Esophagus (tissue), 2 donors: ENCODE measurements around the gene FBXO36. TPM values are rescaled to one million over a fixed set of nuclear protein-coding genes. Genes with fewer than 3 reads are reported as not detected.
"Not testable (repeated sequence)": the region's sequence is repeated elsewhere in the genome, so short reads cannot be mapped to it uniquely, and the experiment has no call there.

ENCODE experiments used
- H3K27ac ChIP-seq, 2 donors: one replicate each; pipeline ENCODE4 v1.5.1; 2013; ENCODE audit warnings: low read depth in 2 of 2, mild to moderate bottlenecking in 2 of 2, inconsistent platforms in 1 of 2, low read length in 1 of 2, moderate library complexity in 1 of 2
- H3K27me3 ChIP-seq, 2 donors: one replicate each; pipeline ENCODE4 v1.6.1; 2013; ENCODE audit warnings: low read length in 2 of 2, control low read depth in 1 of 2, mild to moderate bottlenecking in 1 of 2; ENCODE audit not compliant: insufficient read depth in 2 of 2, control insufficient read depth in 1 of 2
- H3K36me3 ChIP-seq, 2 donors: one replicate each; pipeline ENCODE4 v1.6.1; 2013; ENCODE audit warnings: low read length in 1 of 2; ENCODE audit not compliant: control insufficient read depth in 2 of 2, insufficient read depth in 2 of 2
- H3K4me1 ChIP-seq, 2 donors: one replicate each; pipeline ENCODE4 v1.6.1; 2013; ENCODE audit warnings: low read length in 1 of 2; ENCODE audit not compliant: control insufficient read depth in 2 of 2, insufficient read depth in 2 of 2
- H3K4me3 ChIP-seq, 2 donors: one replicate each; pipeline ENCODE4 v1.5.1; 2013; ENCODE audit warnings: low read length in 2 of 2, mild to moderate bottlenecking in 2 of 2, low read depth in 1 of 2, moderate library complexity in 1 of 2
- H3K9me3 ChIP-seq, 2 donors: one replicate each; pipeline ENCODE4 v1.6.1; 2013; ENCODE audit warnings: mild to moderate bottlenecking in 2 of 2, low read depth in 1 of 2, low read length in 1 of 2, moderate library complexity in 1 of 2; ENCODE audit not compliant: control insufficient read depth in 2 of 2, insufficient read depth in 1 of 2
- WGBS, 2 donors: extraction: QIAGEN DNeasy Blood & Tissue Kit; methylation state at CpG; one replicate each; pipeline ENCODE4 v1.1.7; 2013; 5-methylcytosine and 5-hydroxymethylcytosine counted together
- polyA plus RNA-seq, 2 donors: library from polyadenylated mRNA; stranded (reverse); fragments of 200-250 nt; gene quantifications; one replicate each; pipeline ENCODE4 v1.2.3, GENCODE V29; 2013
- donor health status: healthy with polysubstance abuse.
- donor health status: Bipolar disorder and iron deficiency.

The FBXO36 gene
- polyA plus RNA-seq, 2 donors, result 0.57 to 1.3 TPM

DNA sequence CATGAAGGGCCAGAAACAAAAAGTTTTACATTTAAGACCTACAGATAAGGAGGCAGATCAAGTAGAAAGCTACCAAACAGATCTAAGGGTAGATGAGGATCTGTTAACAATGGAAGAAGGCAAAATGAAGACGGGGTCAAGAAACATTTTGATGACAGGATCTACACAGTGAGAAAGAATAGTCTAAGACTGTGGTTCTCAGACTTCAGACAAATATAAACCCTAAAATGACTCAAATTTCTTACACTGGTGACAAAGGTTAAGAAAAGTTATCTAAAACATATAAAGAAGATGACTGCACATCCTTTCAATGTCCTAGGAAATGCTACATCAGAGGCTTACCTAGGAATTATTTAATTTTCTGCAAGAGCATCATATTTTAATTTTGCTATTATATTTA is 34.9 kb upstream of the FBXO36 start:
- no peak overlapping the region for H3K4me3 ChIP-seq
- no peaks in the 10 kb centered on the region for H3K27me3 ChIP-seq
- H3K36me3 ChIP-seq, result no peaks in the 10 kb centered on the region
- no peak overlapping the region for H3K27ac ChIP-seq
- no peaks in the 10 kb centered on the region for H3K4me1 ChIP-seq
- no peaks in the 10 kb centered on the region for H3K9me3 ChIP-seq
- 73 to 84% methylated on average over 1 of the region's 1 CpG for WGBS, 2 donors

DNA sequence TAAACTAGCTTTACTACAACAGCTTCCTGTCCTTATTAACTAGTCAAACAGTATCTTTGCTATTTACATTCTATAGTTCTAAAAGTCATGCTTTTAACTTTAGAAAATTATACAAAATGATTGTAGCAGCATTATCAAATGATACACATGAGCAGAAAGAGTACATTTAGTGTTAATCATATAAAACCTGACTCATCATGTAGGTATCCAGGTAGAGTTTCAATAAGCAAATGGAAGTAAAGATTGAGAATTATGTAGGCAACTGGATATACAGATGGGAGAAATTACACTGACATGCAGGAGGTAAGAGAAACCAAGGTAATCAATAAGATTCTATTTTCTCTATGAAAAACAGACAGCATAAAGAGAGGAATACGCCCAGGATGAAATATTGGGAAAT is 34.3 kb upstream of the FBXO36 start:
- Histone ChIP-seq H3K4me3 (no peak overlapping the region), H3K36me3 (no peaks in the 10 kb centered on the region), H3K9me3 (no peaks in the 10 kb centered on the region), H3K27ac (no peak overlapping the region), H3K4me1 (no peaks in the 10 kb centered on the region), H3K27me3 (no peaks in the 10 kb centered on the region)
- WGBS, 2 donors, result 97 to 98% methylated on average over 1 of the region's 1 CpG

DNA sequence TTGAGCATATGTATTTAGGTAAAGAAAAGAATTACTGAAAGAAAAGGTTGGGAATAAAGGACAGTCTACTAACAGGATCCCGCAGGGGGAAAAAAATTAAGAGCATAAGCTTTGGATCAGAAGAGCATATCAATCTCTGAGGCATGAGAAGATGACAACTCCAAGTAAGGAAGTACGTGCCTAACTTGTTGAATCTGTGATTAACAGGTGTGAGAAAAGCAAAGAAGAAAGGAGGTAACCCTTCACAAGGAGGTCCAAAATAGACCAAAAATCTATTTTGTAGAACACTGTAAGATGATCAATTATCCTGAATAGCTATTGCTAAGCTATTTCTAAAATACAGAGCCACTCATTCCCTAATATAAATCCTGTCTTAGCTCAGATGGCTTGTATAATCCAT is 33.3 kb upstream of the FBXO36 start:
- Histone ChIP-seq H3K4me1 (no peaks in the 10 kb centered on the region), H3K27ac (no peak overlapping the region)
- WGBS, 2 donors, result 79 to 83% methylated on average over 2 of the region's 2 CpGs

DNA sequence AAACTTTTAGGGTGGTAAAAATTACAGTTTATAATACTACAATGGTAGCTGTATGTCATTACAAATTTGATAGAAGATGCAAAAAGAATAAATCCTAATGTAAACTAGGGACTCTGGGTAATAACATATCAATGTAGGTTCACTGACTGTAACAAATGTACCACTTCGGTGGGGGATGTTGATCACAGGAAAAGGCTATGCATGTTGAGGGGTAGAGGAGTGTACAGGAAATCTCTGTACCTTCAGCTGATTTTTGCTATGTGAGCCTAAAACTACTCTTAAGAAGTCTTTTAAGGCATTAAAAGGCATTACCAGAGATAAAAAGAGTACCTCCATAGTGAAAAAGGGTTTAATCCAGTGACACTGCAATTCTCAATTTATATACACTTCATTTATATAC is 25.4 kb upstream of the FBXO36 start:
- Histone ChIP-seq H3K36me3 (no peaks in the 10 kb centered on the region), H3K4me1 (no peaks in the 10 kb centered on the region), H3K4me3 (no peak overlapping the region), H3K27ac (no peak overlapping the region), H3K9me3 (no peaks in the 10 kb centered on the region), H3K27me3 (no peaks in the 10 kb centered on the region)
- WGBS, 2 donors, result 38 to 58% methylated on average over 1 of the region's 1 CpG

More for the DNA sequence above, 33.3 kb upstream of the FBXO36 start:
- H3K27me3 ChIP-seq, result no peaks in the 10 kb centered on the region
- no peak overlapping the region for H3K4me3 ChIP-seq
- H3K36me3 ChIP-seq, result no peaks in the 10 kb centered on the region
- no peaks in the 10 kb centered on the region for H3K9me3 ChIP-seq

DNA sequence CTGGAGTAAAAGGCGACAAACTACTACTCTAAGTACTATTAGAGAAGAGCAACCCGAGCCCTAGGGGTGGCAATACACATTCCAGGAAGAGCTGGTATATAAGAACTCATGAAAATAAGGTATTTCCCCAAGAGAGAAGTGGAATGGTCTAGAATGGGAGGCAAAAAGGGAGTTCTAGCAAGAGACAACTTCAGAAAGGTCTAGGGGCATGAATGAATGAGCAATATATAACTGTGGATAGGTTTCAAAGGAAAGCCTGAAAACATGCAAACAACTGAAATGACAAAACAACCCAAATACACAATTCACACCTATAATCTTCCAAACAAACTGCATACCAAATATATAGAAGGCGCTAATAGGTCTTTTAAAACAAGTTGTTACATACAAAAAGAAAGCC is 22.7 kb upstream of the FBXO36 start:
- no peaks in the 10 kb centered on the region for H3K27me3 ChIP-seq
- H3K4me3 ChIP-seq, result no peak overlapping the region
- no peak overlapping the region for H3K27ac ChIP-seq
- no peaks in the 10 kb centered on the region for H3K9me3 ChIP-seq
- H3K36me3 ChIP-seq, result no peaks in the 10 kb centered on the region
- no peaks in the 10 kb centered on the region for H3K4me1 ChIP-seq
- 91% methylated on average over 3 of the region's 3 CpGs for WGBS, 2 donors

DNA sequence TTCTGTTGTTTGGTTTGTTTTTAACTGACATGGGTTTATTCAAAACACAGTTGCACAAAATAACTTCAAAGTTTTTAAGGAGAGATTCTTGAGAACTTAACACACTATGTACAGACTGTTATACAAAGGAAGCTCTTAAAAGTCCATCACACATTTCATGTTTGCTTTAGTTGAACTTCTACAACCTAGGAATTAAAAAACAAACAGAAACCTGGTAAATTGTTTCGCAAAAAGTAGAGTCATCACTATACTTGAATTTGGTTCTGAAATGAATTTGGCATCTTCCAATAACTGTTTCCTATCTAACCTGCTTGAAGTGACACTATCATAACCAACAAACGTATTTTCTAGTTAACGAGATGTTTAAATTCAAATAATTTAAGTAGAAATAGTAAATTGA is 22.3 kb upstream of the FBXO36 start:
- no peaks in the 10 kb centered on the region for H3K36me3 ChIP-seq
- H3K9me3 ChIP-seq, result no peaks in the 10 kb centered on the region
- no peak overlapping the region for H3K27ac ChIP-seq
- 85 to 86% methylated on average over 3 of the region's 3 CpGs for WGBS, 2 donors
- no peak overlapping the region for H3K4me3 ChIP-seq
- no peaks in the 10 kb centered on the region for H3K27me3 ChIP-seq
- no peaks in the 10 kb centered on the region for H3K4me1 ChIP-seq

DNA sequence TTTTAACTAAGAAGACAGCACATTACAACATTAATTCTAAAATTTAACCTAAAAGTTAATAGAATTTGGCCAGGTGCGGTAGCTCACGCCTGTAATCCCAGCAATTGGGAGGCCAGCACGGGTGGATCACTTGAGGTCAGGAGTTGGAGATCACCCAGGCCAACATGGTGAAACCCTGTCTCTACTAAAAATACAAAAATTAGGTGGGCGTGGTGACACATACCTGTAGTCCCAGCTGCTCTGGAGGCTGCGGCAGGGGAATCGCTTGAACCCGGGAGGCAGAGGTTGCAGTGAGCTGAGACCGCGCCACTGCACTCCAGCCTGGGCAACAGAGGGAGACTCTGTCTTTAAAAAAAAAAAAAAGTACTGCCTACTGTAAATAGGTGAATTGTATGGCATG is 21.8 kb upstream of the FBXO36 start:
- WGBS, 2 donors, result 92 to 94% methylated on average over 9 of the region's 9 CpGs
- not testable (repeated sequence) for H3K27me3 ChIP-seq, H3K4me1 ChIP-seq, H3K27ac ChIP-seq, H3K9me3 ChIP-seq, H3K36me3 ChIP-seq, H3K4me3 ChIP-seq

DNA sequence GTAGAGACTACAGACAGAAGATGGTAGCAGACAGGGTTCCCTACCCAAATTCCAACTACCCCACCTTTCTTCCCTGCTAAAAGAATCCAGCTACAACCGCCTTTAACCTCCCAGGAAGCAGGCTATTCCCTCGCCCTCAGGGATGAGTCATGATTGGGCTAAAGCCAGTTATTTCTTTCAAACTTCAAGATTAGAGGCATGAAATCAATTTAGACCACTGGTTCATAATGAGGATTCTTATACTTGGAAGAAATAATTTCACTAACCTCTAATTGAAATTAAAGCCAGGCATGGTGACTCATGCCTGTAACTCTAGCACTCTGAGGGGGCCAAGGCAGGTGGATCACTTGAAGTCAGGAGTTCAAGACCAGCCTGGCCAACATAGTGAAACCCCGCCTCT is 20.5 kb upstream of the FBXO36 start:
- no peaks in the 10 kb centered on the region for H3K9me3 ChIP-seq
- no peaks in the 10 kb centered on the region for H3K36me3 ChIP-seq
- no peak overlapping the region for H3K4me3 ChIP-seq
- no peaks in the 10 kb centered on the region for H3K4me1 ChIP-seq
- no peaks in the 10 kb centered on the region for H3K27me3 ChIP-seq
- 43 to 59% methylated on average over 3 of the region's 3 CpGs for WGBS, 2 donors
- no peak overlapping the region for H3K27ac ChIP-seq

DNA sequence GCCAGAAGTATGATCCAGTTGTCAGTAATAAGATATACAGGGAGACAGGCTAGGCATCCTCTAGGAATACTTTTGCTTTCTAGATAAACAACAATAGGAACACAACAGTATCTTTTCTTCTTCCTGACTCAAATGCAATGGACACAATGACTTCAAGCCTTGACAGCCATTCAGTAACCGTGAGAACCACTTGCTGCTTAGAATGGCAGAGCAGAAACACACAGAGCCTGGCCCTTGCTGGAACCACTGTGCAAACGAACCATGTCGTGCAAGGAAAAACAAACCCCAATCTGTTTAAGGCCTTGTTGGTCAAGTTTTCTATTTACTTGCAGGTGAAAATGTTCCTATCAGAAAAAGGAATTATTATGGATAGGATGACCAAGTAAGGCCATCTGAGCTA is 19.3 kb upstream of the FBXO36 start:
- H3K27me3 ChIP-seq, result no peaks in the 10 kb centered on the region
- H3K9me3 ChIP-seq, result no peaks in the 10 kb centered on the region
- H3K27ac ChIP-seq, result no peak overlapping the region
- H3K4me1 ChIP-seq, result no peaks in the 10 kb centered on the region
- peaks cover 0 to 2% of the 10 kb centered on the region in 2 donors for H3K36me3 ChIP-seq
- no peak overlapping the region for H3K4me3 ChIP-seq
- WGBS, 2 donors, result 70 to 80% methylated on average over 3 of the region's 3 CpGs

DNA sequence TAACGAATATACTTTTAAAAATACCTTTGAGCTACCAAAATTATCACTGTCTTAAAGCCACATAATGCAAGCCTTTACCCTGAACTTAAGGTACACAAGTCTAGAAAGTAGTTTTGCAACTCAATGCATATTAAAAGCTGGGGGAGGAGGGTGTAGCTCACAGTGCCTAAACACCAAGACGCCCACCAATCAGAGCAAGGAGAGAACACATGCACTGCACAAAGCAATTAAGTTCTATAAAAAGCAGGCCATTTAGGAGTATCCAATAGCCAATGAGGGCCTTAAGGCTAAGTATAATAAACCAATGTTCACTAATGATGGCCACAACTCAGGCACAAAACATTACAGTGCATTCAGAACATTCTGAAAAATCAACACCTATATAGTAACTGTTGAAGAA is 16.7 kb upstream of the FBXO36 start:
- Histone ChIP-seq H3K36me3 (peaks cover 0 to 2% of the 10 kb centered on the region in 2 donors), H3K27ac (no peak overlapping the region), H3K4me3 (no peak overlapping the region), H3K27me3 (no peaks in the 10 kb centered on the region), H3K4me1 (no peaks in the 10 kb centered on the region), H3K9me3 (no peaks in the 10 kb centered on the region)
- 86 to 90% methylated on average over 2 of the region's 2 CpGs for WGBS, 2 donors
